CD4-positive, CD25-positive, alpha-beta regulatory T cell (primary cell): ENCODE results near the gene ZBTB37. TPM values are rescaled to one million over a fixed set of nuclear protein-coding genes. Genes with fewer than 3 reads are reported as not detected.
"Not testable (repeated sequence)": the region's sequence is repeated elsewhere in the genome, so short reads cannot be mapped to it uniquely, and the experiment has no call there.

ENCODE experiments used
- ATAC-seq, 2 donors: fragments of 150-1000 bp; cut with Tn5 transposase; one replicate each; pipeline ENCODE4 v1.10.0; 2021; ENCODE audit warnings: low read depth in 2 of 2, moderate number of reproducible peaks in 2 of 2, moderate library complexity in 1 of 2
- DNase-seq, 3 donors: peaks; one replicate each; pipeline versions ENCODE4 v3.0.0 to v3.0.0-alpha.2; 2012 to 2022; ENCODE audit warnings: mixed read lengths in 1 of 3
- H3K27ac ChIP-seq: one replicate; pipeline ENCODE4 v1.7.0; 2013; ENCODE audit warnings: mild to moderate bottlenecking, low read length; ENCODE audit not compliant: insufficient read depth, poor library complexity, severe bottlenecking
- H3K27me3 ChIP-seq: one replicate; pipeline ENCODE4 v1.7.0; 2013; ENCODE audit warnings: low read length; ENCODE audit not compliant: control insufficient read depth, insufficient read depth
- H3K36me3 ChIP-seq: one replicate; pipeline ENCODE4 v1.7.0; 2013; ENCODE audit warnings: mild to moderate bottlenecking, low read length, moderate library complexity; ENCODE audit not compliant: control insufficient read depth, insufficient read depth
- H3K4me1 ChIP-seq: 2 replicates; pipeline ENCODE4 v1.7.0; 2013; ENCODE audit warnings: mild to moderate bottlenecking, low read length; ENCODE audit not compliant: insufficient read depth, control insufficient read depth, poor library complexity, severe bottlenecking
- H3K4me3 ChIP-seq: one replicate; pipeline ENCODE4 v1.7.0; 2013; ENCODE audit warnings: low read depth, mild to moderate bottlenecking, low read length, moderate library complexity
- H3K9me3 ChIP-seq, 2 experiments: 1 replicate in 1 of 2; 2 replicates in 1 of 2; pipeline ENCODE4 v1.7.0; 2013; ENCODE audit warnings: low read length in 2 of 2, mild to moderate bottlenecking in 1 of 2, moderate library complexity in 1 of 2; ENCODE audit not compliant: control insufficient read depth in 2 of 2
- H3K27ac Mint-ChIP-seq, 3 donors: one replicate each; pipeline ENCODE4 v1.8.0; 2020 to 2022; ENCODE audit warnings: mild to moderate bottlenecking in 3 of 3, mixed read lengths in 3 of 3, moderate library complexity in 2 of 3
- H3K27me3 Mint-ChIP-seq: one replicate; pipeline ENCODE4 v1.8.0; 2022; ENCODE audit warnings: mild to moderate bottlenecking, mixed read lengths
- H3K36me3 Mint-ChIP-seq: one replicate; pipeline ENCODE4 v1.8.0; 2020; ENCODE audit warnings: mixed read lengths
- H3K4me1 Mint-ChIP-seq, 4 donors: one replicate each; pipeline ENCODE4 v1.8.0; 2020 to 2022; ENCODE audit warnings: mixed read lengths in 4 of 4, mild to moderate bottlenecking in 1 of 4
- H3K4me3 Mint-ChIP-seq, 4 donors: one replicate each; pipeline ENCODE4 v1.8.0; 2020 to 2022; ENCODE audit warnings: mild to moderate bottlenecking in 4 of 4, mixed read lengths in 4 of 4, moderate library complexity in 3 of 4
- H3K9me3 Mint-ChIP-seq, 7 donors: one replicate each; pipeline ENCODE4 v1.8.0; 2020 to 2022; ENCODE audit warnings: mixed read lengths in 7 of 7, mild to moderate bottlenecking in 3 of 7, moderate library complexity in 2 of 7
- polyA plus RNA-seq, 4 donors: library from polyadenylated mRNA; unstranded; fragments of 300-500 nt; fragmentation: Illumina TruSeq; gene quantifications; one replicate each; pipeline ENCODE4 v1.2.3, GENCODE V29; 2021
- total RNA-seq: library from RNA; stranded (reverse); gene quantifications from one replicate; pipeline ENCODE4 v1.2.3, GENCODE V29; 2022

ZBTB37 gene
- total and polyA plus RNA-seq, 5 donors from 2014 or later = 0.78 to 20.3 (median 1.1) TPM

GRCh38 chr1:173917149-173917548 is 49.0 kb downstream of the ZBTB37 start, which contains the start of gene SERPINC1:
Gene SERPINC1 (minus strand): TSS chr1:173917327. CDS start chr1:173917259, 68 bp downstream.
- H3K9me3 Mint-ChIP-seq = peaks cover 0 to under 1% (median 0%) of the 10 kb centered on the region in 7 donors
- peaks cover 0 to 2% (median under 1%) of the 10 kb centered on the region in 4 donors for H3K4me1 Mint-ChIP-seq
- ATAC-seq = no peak
- H3K27ac Mint-ChIP-seq = peak within 1 kb of the TSS in 2 of 3 donors; percentile 19 to 82
- Histone ChIP-seq H3K27me3 (no peaks in the 10 kb centered on the region), H3K27ac (no peak within 1 kb of the TSS), H3K9me3 (no peaks in the 10 kb centered on the region), H3K36me3 (no peaks in the 10 kb centered on the region), H3K4me1 (no peaks in the 10 kb centered on the region), H3K4me3 (no peak within 1 kb of the TSS)
- H3K27me3 Mint-ChIP-seq = peaks cover 13% of the 10 kb centered on the region
- no peak for DNase-seq
- no peaks in the 10 kb centered on the region for H3K36me3 Mint-ChIP-seq
- no peak within 1 kb of the TSS for H3K4me3 Mint-ChIP-seq

DNA sequence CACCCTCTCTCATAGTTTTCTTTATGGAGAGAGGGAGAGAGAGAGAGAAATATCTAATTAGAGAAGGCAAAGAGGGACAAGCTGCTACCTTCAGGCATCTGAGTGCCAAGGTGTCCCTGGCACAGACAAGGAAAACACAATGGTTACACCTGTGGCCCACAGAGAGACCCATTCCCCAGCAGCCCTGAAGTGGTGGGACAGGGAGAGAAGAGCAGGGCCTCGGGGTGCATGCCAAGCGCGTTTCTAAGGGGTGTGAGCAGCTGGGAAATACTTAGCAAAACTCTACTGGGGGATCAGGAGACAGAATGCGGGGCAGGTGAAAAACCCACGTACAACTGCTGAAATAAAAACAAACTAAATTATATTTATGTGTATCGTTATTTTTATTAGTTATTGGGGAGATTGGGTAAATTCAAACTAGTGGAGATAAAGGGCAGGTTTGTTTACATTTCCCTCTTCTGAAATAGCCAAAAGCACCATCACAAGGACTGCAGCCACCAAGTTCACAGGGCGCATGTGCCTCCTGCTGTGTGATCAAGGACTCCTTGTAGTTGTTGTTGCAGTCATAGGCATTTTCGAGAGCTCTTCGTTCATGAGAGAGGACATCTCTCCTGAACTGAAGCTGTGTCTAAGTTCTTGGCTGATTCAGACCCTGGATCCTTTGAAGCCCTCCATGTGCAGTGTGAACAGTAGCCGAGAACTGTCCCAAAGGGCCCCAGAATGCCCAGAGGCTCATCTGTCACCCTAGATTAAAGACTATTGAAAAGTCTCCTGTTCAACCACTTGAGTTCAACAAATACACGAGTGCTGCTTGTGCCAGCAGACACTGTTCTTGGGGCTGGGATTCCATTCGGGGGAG is 49.7 kb downstream of the ZBTB37 start:
- DNase-seq (no peak), ATAC-seq (no peak)
- no peaks in the 10 kb centered on the region for H3K36me3 Mint-ChIP-seq
- no peaks in the 10 kb centered on the region for H3K27me3 ChIP-seq
- H3K4me1 ChIP-seq = no peaks in the 10 kb centered on the region
- no peak overlapping the region for H3K4me3 Mint-ChIP-seq
- peaks cover 0 to 2% (median under 1%) of the 10 kb centered on the region in 4 donors for H3K4me1 Mint-ChIP-seq
- H3K27ac Mint-ChIP-seq = no peak overlapping the region
- H3K9me3 ChIP-seq = no peaks in the 10 kb centered on the region
- H3K27me3 Mint-ChIP-seq = peaks cover 9% of the 10 kb centered on the region
- no peak overlapping the region for H3K27ac ChIP-seq
- no peaks in the 10 kb centered on the region for H3K9me3 Mint-ChIP-seq
- no peak overlapping the region for H3K4me3 ChIP-seq
- H3K36me3 ChIP-seq = no peaks in the 10 kb centered on the region

- no peaks in the 10 kb centered on the region for H3K9me3 ChIP-seq
- Mint-ChIP-seq H3K36me3 (no peaks in the 10 kb centered on the region), H3K9me3 (no peaks in the 10 kb centered on the region), H3K4me1 (peaks cover 0 to 4% (median 0%) of the 10 kb centered on the region in 4 donors), H3K27me3 (peaks cover 4% of the 10 kb centered on the region), H3K27ac (no peak overlapping the region), H3K4me3 (no peak overlapping the region)
- no peaks in the 10 kb centered on the region for H3K4me1 ChIP-seq
- no peak for ATAC-seq
- no peaks in the 10 kb centered on the region for H3K36me3 ChIP-seq
- no peak overlapping the region for H3K4me3 ChIP-seq
- H3K27ac ChIP-seq = no peak overlapping the region
- DNase-seq = no peak
- H3K27me3 ChIP-seq = no peaks in the 10 kb centered on the region
Measured at GRCh38 chr1:173920861-173921260, 52.7 kb downstream of the ZBTB37 start.

GRCh38 chr1:173925306-173926242 is 57.4 kb downstream of the ZBTB37 start:
- Mint-ChIP-seq H3K36me3 (peaks cover 4% of the 10 kb centered on the region), H3K27me3 (peaks cover 4% of the 10 kb centered on the region), H3K4me3 (no peak overlapping the region), H3K27ac (no peak overlapping the region), H3K9me3 (peaks cover 0 to 2% (median 0%) of the 10 kb centered on the region in 7 donors), H3K4me1 (peaks cover 0 to 3% (median 0%) of the 10 kb centered on the region in 4 donors)
- no peaks in the 10 kb centered on the region for H3K9me3 ChIP-seq
- DNase-seq (no peak), ATAC-seq (no peak)
- H3K27ac ChIP-seq = no peak overlapping the region
- no peaks in the 10 kb centered on the region for H3K36me3 ChIP-seq
- no peak overlapping the region for H3K4me3 ChIP-seq
- no peaks in the 10 kb centered on the region for H3K27me3 ChIP-seq
- H3K4me1 ChIP-seq = no peaks in the 10 kb centered on the region

- H3K4me1 ChIP-seq, ATAC-seq, H3K27me3 Mint-ChIP-seq, H3K27ac Mint-ChIP-seq, H3K27me3 ChIP-seq, DNase-seq, H3K9me3 Mint-ChIP-seq, H3K4me3 Mint-ChIP-seq, H3K27ac ChIP-seq, H3K4me3 ChIP-seq, H3K4me1 Mint-ChIP-seq, H3K9me3 ChIP-seq: not testable (repeated sequence)
- peaks cover 13% of the 10 kb centered on the region for H3K36me3 ChIP-seq
- H3K36me3 Mint-ChIP-seq = peaks cover 15% of the 10 kb centered on the region
Measured at GRCh38 chr1:173930541-173930940, 62.4 kb downstream of the ZBTB37 start.

DNA sequence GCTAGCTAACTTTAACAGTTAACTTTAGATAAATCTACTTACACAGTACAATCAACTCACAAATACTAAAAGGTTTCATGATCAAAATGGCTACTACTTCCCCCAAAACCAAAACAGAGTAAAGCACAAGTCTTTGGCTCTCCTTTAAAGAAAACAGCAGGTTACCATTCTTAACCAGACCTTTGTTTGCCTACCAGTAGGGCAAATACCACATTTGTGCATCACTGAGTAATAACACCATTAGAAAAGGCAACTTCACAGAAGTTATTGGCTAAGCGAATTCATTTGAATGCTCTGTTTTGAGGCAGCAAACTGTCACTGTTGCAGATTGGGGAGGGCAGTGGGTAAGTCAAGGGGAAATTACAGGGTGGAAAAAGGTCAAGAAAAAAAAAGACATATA is 66.3 kb downstream of the ZBTB37 start:
- no peak overlapping the region for H3K27ac ChIP-seq
- Mint-ChIP-seq H3K36me3 (peaks cover 26% of the 10 kb centered on the region), H3K27me3 (no peaks in the 10 kb centered on the region), H3K4me1 (no peaks in the 10 kb centered on the region), H3K9me3 (peaks cover 0 to 2% (median 0%) of the 10 kb centered on the region in 7 donors), H3K4me3 (no peak overlapping the region), H3K27ac (peak overlapping the region in 2 of 3 donors; percentile 15 to 61)
- H3K36me3 ChIP-seq = peaks cover 44% of the 10 kb centered on the region
- no peaks in the 10 kb centered on the region for H3K27me3 ChIP-seq
- H3K4me3 ChIP-seq = no peak overlapping the region
- ATAC-seq = no peak
- no peaks in the 10 kb centered on the region for H3K4me1 ChIP-seq
- H3K9me3 ChIP-seq = no peaks in the 10 kb centered on the region
- DNase-seq = no peak

DNA sequence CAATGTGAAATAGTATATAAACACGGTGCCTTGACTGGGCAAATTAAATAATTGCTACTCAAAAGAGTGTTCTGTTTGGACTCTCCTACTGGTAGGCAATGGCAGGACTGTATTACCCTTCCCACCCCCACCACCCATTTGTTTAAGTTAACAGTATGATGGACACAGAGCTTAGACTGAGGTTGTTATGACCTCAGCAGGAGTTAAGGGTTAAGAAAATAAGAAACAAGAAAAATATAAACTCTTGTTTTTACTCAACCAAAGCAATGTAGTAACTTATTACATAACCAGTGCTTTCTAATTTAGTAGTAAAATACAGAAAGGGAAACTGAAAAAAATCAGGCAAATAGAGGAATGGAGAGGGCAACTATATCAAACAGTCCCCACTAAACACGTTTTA is 68.9 kb downstream of the ZBTB37 start:
- H3K27ac Mint-ChIP-seq = no peak overlapping the region
- ATAC-seq (no peak), DNase-seq (no peak)
- peaks cover 31% of the 10 kb centered on the region for H3K36me3 Mint-ChIP-seq
- H3K4me1 ChIP-seq = no peaks in the 10 kb centered on the region
- H3K27me3 ChIP-seq = no peaks in the 10 kb centered on the region
- no peaks in the 10 kb centered on the region for H3K27me3 Mint-ChIP-seq
- H3K36me3 ChIP-seq = peaks cover 68% of the 10 kb centered on the region
- no peak overlapping the region for H3K27ac ChIP-seq
- H3K4me1 Mint-ChIP-seq = no peaks in the 10 kb centered on the region
- no peaks in the 10 kb centered on the region for H3K9me3 Mint-ChIP-seq
- no peaks in the 10 kb centered on the region for H3K9me3 ChIP-seq
- no peak overlapping the region for H3K4me3 ChIP-seq
- no peak overlapping the region for H3K4me3 Mint-ChIP-seq
